HCT116 (cell line): ENCODE results near the gene SRGAP3.

ENCODE experiments used
- ATF3 ChIP-seq: IDR thresholded peaks from 2 replicates; pipeline ENCODE4 v1.6.1; 2012
- CTCF ChIP-seq, 3 experiments: fragments of 200-600 bp in 1 of 3; sonication (generic) in 1 of 3; IDR thresholded peaks in 2 of 3; conservative IDR thresholded peaks in 1 of 3; 2 replicates each; pipeline ENCODE4 v1.5.1; 2012 to 2017; ENCODE audit warnings: low read depth in 2 of 3, low read length in 2 of 3, antibody characterized with exemption in 1 of 3, borderline replicate concordance in 1 of 3, control low read depth in 1 of 3, mild to moderate bottlenecking in 1 of 3, mixed read lengths in 1 of 3, mixed run types in 1 of 3, moderate library complexity in 1 of 3; ENCODE audit not compliant: insufficient read depth in 1 of 3
- EGR1 ChIP-seq: IDR thresholded peaks from 2 replicates; pipeline ENCODE4 v1.6.1; 2012; ENCODE audit warnings: low read depth
- EZH2phosphoT487 ChIP-seq: fragments of 200-600 bp; IDR thresholded peaks from 2 replicates; pipeline ENCODE4 v1.6.1; 2018; ENCODE audit warnings: antibody characterized with exemption, borderline replicate concordance
- JUND ChIP-seq: IDR thresholded peaks from 2 replicates; pipeline ENCODE4 v1.6.1; 2012
- MAX ChIP-seq: IDR thresholded peaks from 2 replicates; pipeline ENCODE4 v1.6.1; 2012
- POLR2A ChIP-seq: IDR thresholded peaks from 2 replicates; pipeline ENCODE4 v1.7.0; 2011; ENCODE audit warnings: borderline replicate concordance; ENCODE audit not compliant: insufficient read depth, insufficient read length; ENCODE audit errors: extremely low read depth
- POLR2AphosphoS5 ChIP-seq: IDR thresholded peaks from 2 replicates; pipeline ENCODE4 v1.6.1; 2011; ENCODE audit warnings: mild to moderate bottlenecking, low read depth, low read length, moderate library complexity
- SIN3A ChIP-seq: IDR thresholded peaks from 2 replicates; pipeline ENCODE4 v1.6.1; 2012; ENCODE audit warnings: low read depth

GRCh38 chr3:9066141-9066540 is 183.3 kb downstream of the SRGAP3 start:
- no peak for TF ChIP-seq CTCF (IDR thresholded peaks at IDR 0.05 in 2 of 3, conservative IDR thresholded peaks at IDR 0.05 in 1 of 3; ENCODE audit: borderline replicate concordance in 1 of 3, insufficient read depth in 1 of 3, low read depth in 2 of 3, low read length in 2 of 3)
- no peak for TF ChIP-seq MAX
- no peak for TF ChIP-seq POLR2A
- TF ChIP-seq POLR2AphosphoS5, result no peak
- no peak for TF ChIP-seq SIN3A
- no peak for TF ChIP-seq EZH2phosphoT487
- TF ChIP-seq JUND, result no peak
- no peak for TF ChIP-seq EGR1
- no peak for TF ChIP-seq ATF3
